Endothelial cell of umbilical vein (primary cell): ENCODE results near the gene A4GNT. TPM values are rescaled to one million over a fixed set of nuclear protein-coding genes. Genes with fewer than 3 reads are reported as not detected.

Experiments used
- BruUV-seq: library from RNA; stranded (reverse); fragments of 400-500 nt; replicated peaks from 2 replicates; lab custom pipeline; 2021; lab: Mats Ljungman, UMichigan
- CTCF ChIA-PET: fragments of 300-600, 350-600 bp; sonication (Branson Sonifier 250); formaldehyde crosslinking; loops from one replicate; lab custom pipeline; 2021; ENCODE audit warnings: antibody characterized with exemption, inconsistent platforms; lab: Charles Lee
- POLR2A ChIA-PET: fragments of 300-600, 350-600 bp; sonication (Branson Sonifier 250); formaldehyde crosslinking; loops from one replicate; lab custom pipeline; 2021; ENCODE audit warnings: antibody characterized with exemption, inconsistent platforms; lab: Charles Lee
- DNase-seq: peaks from one replicate; pipeline ENCODE4 v3.0.0-alpha.2; 2011; ENCODE audit warnings: low read depth, low spot score
- FAIRE-seq: peaks from 2 replicates; lab custom pipeline; 2011; peaks lifted over from hg19 to GRCh38; lab: Jason Lieb, UNC
- H2AFZ ChIP-seq: 2 replicates; pipeline ENCODE4 v1.6.0; 2012; ENCODE audit warnings: low read depth, low read length, control low read depth, inconsistent platforms
- H3K27ac ChIP-seq: 2 replicates; pipeline ENCODE4 v1.5.1; 2011; ENCODE audit warnings: low read depth, mild to moderate bottlenecking, control low read depth, low read length, moderate library complexity; ENCODE audit not compliant: insufficient read depth
- H3K27me3 ChIP-seq, 2 experiments: 2 replicates each; pipeline versions ENCODE4 v1.6.0 to v1.6.1; 2011; ENCODE audit warnings: low read length in 2 of 2, mixed read lengths in 1 of 2; ENCODE audit not compliant: control insufficient read depth in 2 of 2, insufficient read depth in 2 of 2
- H3K36me3 ChIP-seq, 2 experiments: 2 replicates in 1 of 2; 3 replicates in 1 of 2; pipeline ENCODE4 v1.5.1; 2011; ENCODE audit warnings: low read length in 2 of 2, mild to moderate bottlenecking in 1 of 2, moderate library complexity in 1 of 2; ENCODE audit not compliant: control insufficient read depth in 2 of 2, insufficient read depth in 2 of 2; ENCODE audit errors: extremely low read depth in 1 of 2
- H3K4me1 ChIP-seq: 3 replicates; pipeline ENCODE4 v1.5.1; 2011; ENCODE audit warnings: mild to moderate bottlenecking, low read length; ENCODE audit not compliant: control insufficient read depth, insufficient read depth; ENCODE audit errors: extremely low read depth
- H3K4me2 ChIP-seq: 2 replicates; pipeline ENCODE4 v1.6.1; 2011; ENCODE audit warnings: low read length, control low read depth, mixed read lengths; ENCODE audit not compliant: insufficient read depth
- H3K4me3 ChIP-seq, 3 experiments: fragments of 200-600 bp in 1 of 3; sonication (generic), shearing (Covaris generic) in 1 of 3; replicated peaks in 1 of 3; 2 replicates each; pipeline ENCODE4 v1.5.1; 2011 to 2016; ENCODE audit warnings: control low read depth in 3 of 3, low read length in 3 of 3, mild to moderate bottlenecking in 2 of 3, inconsistent platforms in 1 of 3, low read depth in 1 of 3, moderate library complexity in 1 of 3; ENCODE audit not compliant: insufficient read depth in 1 of 3
- H3K79me2 ChIP-seq: 2 replicates; pipeline ENCODE4 v1.6.0; 2012; ENCODE audit warnings: low read length, inconsistent platforms; ENCODE audit not compliant: control insufficient read depth, insufficient read depth
- H3K9ac ChIP-seq: replicated peaks from 2 replicates; pipeline ENCODE3; 2011; ENCODE audit warnings: low read length, control low read depth; ENCODE audit not compliant: insufficient read depth; ENCODE audit errors: extremely low read depth
- H3K9me1 ChIP-seq: replicated peaks from 3 replicates; pipeline ENCODE4 v1.6.0; 2011; ENCODE audit warnings: mild to moderate bottlenecking, low read length; ENCODE audit not compliant: control insufficient read depth, insufficient read depth; ENCODE audit errors: extremely low read depth
- H3K9me3 ChIP-seq: replicated peaks from 2 replicates; pipeline ENCODE4 v1.5.1; 2012; ENCODE audit warnings: low read length, inconsistent platforms; ENCODE audit not compliant: control insufficient read depth, insufficient read depth
- H4K20me1 ChIP-seq: replicated peaks from 2 replicates; pipeline ENCODE3; 2011; ENCODE audit warnings: mild to moderate bottlenecking, low read length; ENCODE audit not compliant: control insufficient read depth, insufficient read depth; ENCODE audit errors: extremely low read depth
- FOS ChIP-seq: IDR thresholded peaks from 2 replicates; pipeline ENCODE4 v1.6.1; 2011; ENCODE audit warnings: mild to moderate bottlenecking, low read length, moderate library complexity, borderline replicate concordance; ENCODE audit not compliant: insufficient read depth
- GATA2 ChIP-seq: IDR thresholded peaks from 2 replicates; pipeline ENCODE4 v1.7.0; 2011; ENCODE audit warnings: low read depth, mild to moderate bottlenecking, moderate library complexity, mixed read lengths, low read length; ENCODE audit not compliant: insufficient read length, insufficient read depth
- MAX ChIP-seq: IDR thresholded peaks from 2 replicates; pipeline ENCODE4 v1.6.1; 2011; ENCODE audit not compliant: insufficient read depth, insufficient read length
- MYC ChIP-seq: IDR thresholded peaks from one replicate; pipeline ENCODE4 v1.6.1; 2011; ENCODE audit warnings: mild to moderate bottlenecking, low read depth, low read length
- POLR2A ChIP-seq: IDR thresholded peaks from 2 replicates; pipeline ENCODE4 v1.6.1; 2012; ENCODE audit warnings: low read depth, mild to moderate bottlenecking, control low read depth, low read length
- POLR2AphosphoS5 ChIP-seq: IDR thresholded peaks from 2 replicates; pipeline ENCODE4 v1.6.1; 2012; ENCODE audit warnings: low read depth, mild to moderate bottlenecking, control low read depth, low read length, moderate library complexity; ENCODE audit not compliant: insufficient read depth
- dilution Hi-C: fragments of 300-500 bp; cut with MboI; formaldehyde crosslinking; loops from one replicate; pipeline ENCODE4 v1.15.0; 2019; ENCODE audit warnings: low sequenced_read_pairs; ENCODE audit not compliant: extremely low pct_ligation_motif_present
- intact Hi-C: fragments of 100-400 bp; cut with micrococcal nuclease; formaldehyde crosslinking; loops from one replicate; pipeline ENCODE4 v1.10.0; 2022
- polyA plus RNA-seq, 4 experiments: library from polyadenylated mRNA; depleted of rRNA in 3 of 4; stranded (reverse) in 3 of 4; unstranded in 1 of 4; fragments of >200 nt; gene quantifications; 2 replicates each; pipeline versions ENCODE4 v1.2.1 to v1.2.3, GENCODE V29; 2011 to 2012; ENCODE audit warnings: missing spikeins in 1 of 4
- total RNA-seq: library from RNA; stranded (reverse); gene quantifications from 2 replicates; pipeline ENCODE4 v1.2.3, GENCODE V29; 2021

Gene A4GNT
- total and polyA plus RNA-seq, 2 donors (not counting 3 experiments of a cell fraction or from before 2014, with no cell fraction given), result not detected

DNA sequence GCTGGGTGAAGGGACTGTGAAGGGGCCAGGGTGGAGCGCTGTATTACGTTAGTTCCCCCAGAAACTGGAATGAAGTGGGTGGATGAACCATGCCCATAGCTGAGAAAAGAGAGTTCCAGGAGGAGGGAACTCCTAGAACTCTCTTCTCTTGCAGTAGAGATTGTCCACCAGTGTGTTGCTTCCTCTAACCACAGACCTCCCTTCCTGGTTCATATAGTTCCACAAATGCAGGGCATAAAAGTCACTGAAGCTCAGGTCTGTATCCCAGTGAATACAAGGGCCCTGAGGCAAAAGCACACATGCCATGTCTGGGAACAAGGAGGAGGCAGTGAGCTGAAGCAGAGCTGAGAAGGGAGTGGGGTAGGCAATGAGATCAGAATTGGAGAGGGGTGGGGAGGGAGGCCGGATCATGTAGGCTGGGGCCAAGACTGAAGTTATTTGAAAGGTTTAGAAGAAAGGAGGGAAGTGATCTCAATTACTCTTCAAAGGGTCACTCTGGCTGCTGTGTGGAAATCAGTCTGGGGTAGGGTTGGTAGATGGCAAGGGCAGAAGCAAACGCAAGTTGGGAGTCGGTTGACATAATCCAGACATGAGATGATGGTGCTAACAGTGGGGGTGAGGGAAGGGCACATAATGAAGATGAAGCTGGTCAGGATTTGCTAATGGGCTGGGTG, 6.5 kb downstream of the A4GNT start:
- POLR2A ChIA-PET, result no interaction called here
- CTCF ChIA-PET, result no interaction called here
- dilution Hi-C loops (no loop called here), intact Hi-C loops (no loop called here)
- H3K36me3 ChIP-seq, result no peaks in the 10 kb centered on the region
- no peaks in the 10 kb centered on the region for H3K9me3 ChIP-seq
- no peaks in the 10 kb centered on the region for H3K4me1 ChIP-seq
- H3K9me1 ChIP-seq, result no peaks in the 10 kb centered on the region
- DNase-seq, result no peak
- H3K9ac ChIP-seq, result no peak overlapping the region
- no peak overlapping the region for H3K27ac ChIP-seq
- H3K4me3 ChIP-seq, result no peak overlapping the region
- no peak for FAIRE-seq
- no peaks in the 10 kb centered on the region for H3K79me2 ChIP-seq
- no peak overlapping the region for H2AFZ ChIP-seq
- H4K20me1 ChIP-seq, result no peaks in the 10 kb centered on the region
- H3K27me3 ChIP-seq, result peaks cover 2 to 3% of the 10 kb centered on the region in 2 experiments
- TF ChIP-seq MYC (no peak), POLR2A (no peak), MAX (no peak), GATA2 (no peak), POLR2AphosphoS5 (no peak), FOS (no peak)
- BruUV-seq, result no TSS peak
- H3K4me2 ChIP-seq, result no peak overlapping the region

DNA sequence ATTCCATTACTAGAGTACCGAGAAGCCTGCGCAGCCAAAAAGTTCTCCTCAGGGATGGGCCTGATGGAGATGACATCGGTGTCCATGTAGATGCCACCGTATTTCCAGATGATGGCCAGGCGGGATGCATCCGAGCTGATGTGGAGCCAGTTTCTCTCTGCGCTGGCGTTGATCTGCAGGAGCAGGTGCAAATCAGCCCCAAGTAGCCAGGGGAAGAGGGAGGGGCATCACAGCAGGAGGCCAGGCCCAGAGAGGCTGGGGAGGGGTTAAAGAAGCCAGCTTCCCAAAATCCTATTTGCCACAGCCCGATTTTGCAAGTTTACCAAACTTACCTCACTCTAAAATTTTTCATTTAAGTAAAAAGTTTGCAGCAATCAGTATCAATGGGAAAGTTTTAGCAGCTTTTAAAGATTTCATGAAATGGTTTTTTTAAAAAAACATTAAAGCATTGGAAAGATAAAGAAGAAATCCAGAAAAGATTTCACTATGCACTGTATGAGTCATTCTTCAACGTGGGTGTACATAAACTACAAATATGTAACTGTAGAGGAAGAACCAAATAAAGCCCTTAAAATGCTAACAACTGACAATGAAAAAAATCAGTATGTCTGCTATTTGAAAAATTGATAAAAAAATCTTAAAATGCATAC, 7.4 kb downstream of the A4GNT start:
- dilution Hi-C loops, result no loop called here
- ChIA-PET POLR2A (no interaction called here), CTCF (interaction anchor here (1.3 kb wide), 1 partner anchor 292 kb away, joined by 3 read pairs; no protein-coding TSS in a partner anchor)
- DNase-seq (no peak), FAIRE-seq (no peak)
- H3K36me3 ChIP-seq, result no peaks in the 10 kb centered on the region
- H3K9me3 ChIP-seq, result no peaks in the 10 kb centered on the region
- no peaks in the 10 kb centered on the region for H3K4me1 ChIP-seq
- H4K20me1 ChIP-seq, result no peaks in the 10 kb centered on the region
- H3K4me2 ChIP-seq, result no peak overlapping the region
- intact Hi-C loops, result no loop called here
- H2AFZ ChIP-seq, result no peak overlapping the region
- BruUV-seq, result no TSS peak
- no peak overlapping the region for H3K4me3 ChIP-seq
- H3K9me1 ChIP-seq, result no peaks in the 10 kb centered on the region
- H3K9ac ChIP-seq, result no peak overlapping the region
- no peak overlapping the region for H3K27ac ChIP-seq
- no peaks in the 10 kb centered on the region for H3K79me2 ChIP-seq
- H3K27me3 ChIP-seq, result peaks cover 2 to 3% of the 10 kb centered on the region in 2 experiments
- TF ChIP-seq GATA2, result no peak
- no peak for TF ChIP-seq POLR2AphosphoS5
